Keratinocyte (primary cell): ENCODE results near the gene METTL27. TPM values are rescaled to one million over a fixed set of nuclear protein-coding genes. Genes with fewer than 3 reads are reported as not detected.

ENCODE experiments used
- DNase-seq: peaks from one replicate; pipeline ENCODE4 v3.0.0-alpha.2; 2011; ENCODE audit warnings: low read depth, missing footprints, low spot score
- FAIRE-seq: peaks from 2 replicates; lab custom pipeline; 2011; peaks lifted over from hg19 to GRCh38; lab: Jason Lieb, UNC
- H2AFZ ChIP-seq: 2 replicates; pipeline ENCODE4 v1.6.0; 2012; ENCODE audit warnings: low read length, control low read depth, inconsistent platforms; ENCODE audit not compliant: control insufficient read depth
- H3K27ac ChIP-seq: 2 replicates; pipeline ENCODE4 v1.5.1; 2011; ENCODE audit warnings: low read length; ENCODE audit not compliant: control insufficient read depth, insufficient read depth
- H3K27me3 ChIP-seq: 3 replicates; pipeline ENCODE4 v1.6.0; 2011; ENCODE audit warnings: low read length; ENCODE audit not compliant: control insufficient read depth, insufficient read depth; ENCODE audit errors: extremely low read depth
- H3K36me3 ChIP-seq, 2 experiments: 2 replicates in 1 of 2; 3 replicates in 1 of 2; pipeline ENCODE4 v1.5.1; 2011; ENCODE audit warnings: low read length in 2 of 2, mild to moderate bottlenecking in 1 of 2; ENCODE audit not compliant: control insufficient read depth in 2 of 2, insufficient read depth in 2 of 2; ENCODE audit errors: extremely low read depth in 1 of 2
- H3K4me1 ChIP-seq: 3 replicates; pipeline ENCODE4 v1.5.1; 2011; ENCODE audit warnings: low read length; ENCODE audit not compliant: control insufficient read depth, insufficient read depth; ENCODE audit errors: extremely low read depth
- H3K4me2 ChIP-seq: 3 replicates; pipeline ENCODE4 v1.6.0; 2011; ENCODE audit warnings: low read depth, low read length; ENCODE audit not compliant: control insufficient read depth, insufficient read depth; ENCODE audit errors: extremely low read depth
- H3K4me3 ChIP-seq, 3 experiments: fragments of 200-600 bp in 1 of 3; sonication (generic) in 1 of 3; 2 replicates in 2 of 3; 3 replicates in 1 of 3; pipeline ENCODE4 v1.5.1; 2011 to 2016; ENCODE audit warnings: low read length in 3 of 3, mild to moderate bottlenecking in 3 of 3, control low read depth in 2 of 3, inconsistent platforms in 1 of 3, low read depth in 1 of 3, mixed read lengths in 1 of 3, mixed run types in 1 of 3, moderate library complexity in 1 of 3; ENCODE audit not compliant: control insufficient read depth in 2 of 3, insufficient read depth in 2 of 3; ENCODE audit errors: extremely low read depth in 1 of 3
- H3K79me2 ChIP-seq: 2 replicates; pipeline ENCODE4 v1.6.0; 2012; ENCODE audit warnings: low read length; ENCODE audit not compliant: control insufficient read depth, insufficient read depth
- H3K9ac ChIP-seq: 3 replicates; pipeline ENCODE4 v1.6.0; 2011; ENCODE audit warnings: low read length; ENCODE audit not compliant: control insufficient read depth, insufficient read depth; ENCODE audit errors: extremely low read depth
- H3K9me1 ChIP-seq: 3 replicates; pipeline ENCODE4 v1.6.0; 2011; ENCODE audit warnings: low read length; ENCODE audit not compliant: control insufficient read depth, insufficient read depth; ENCODE audit errors: extremely low read depth
- H3K9me3 ChIP-seq: 2 replicates; pipeline ENCODE4 v1.5.1; 2012; ENCODE audit warnings: low read depth, low read length; ENCODE audit not compliant: control insufficient read depth
- H4K20me1 ChIP-seq: 3 replicates; pipeline ENCODE4 v1.6.0; 2011; ENCODE audit warnings: low read length; ENCODE audit not compliant: control insufficient read depth, insufficient read depth; ENCODE audit errors: extremely low read depth
- EZH2 ChIP-seq: IDR thresholded peaks from one replicate; pipeline ENCODE4 v1.6.1; 2012; ENCODE audit warnings: inconsistent platforms, mild to moderate bottlenecking, low read length, moderate library complexity
- dilution Hi-C: fragments of 300-500 bp; cut with MboI; formaldehyde crosslinking; loops from one replicate; pipeline ENCODE4 v1.7.0; 2020; ENCODE audit warnings: low sequenced_read_pairs; ENCODE audit not compliant: extremely low pct_ligation_motif_present
- polyA plus RNA-seq, 5 experiments: library from polyadenylated mRNA; depleted of rRNA in 3 of 5; stranded (reverse) in 3 of 5; stranded (forward) in 1 of 5; unstranded in 1 of 5; fragments of >200 nt; gene quantifications; 1 replicate in 1 of 5; 2 replicates in 3 of 5; 3 replicates in 1 of 5; pipeline versions ENCODE4 v1.2.1 to v1.2.3, GENCODE V29; 2011 to 2012; ENCODE audit warnings: missing spikeins in 2 of 5, low read depth in 1 of 5, low replicate concordance in 1 of 5
- TF ChIP-seq, protein P1 (sequence below), 3 experiments: IDR thresholded peaks in 1 of 3; conservative IDR thresholded peaks in 1 of 3; optimal IDR thresholded peaks in 1 of 3; 2 replicates in 2 of 3; 3 replicates in 1 of 3; pipeline versions ENCODE3 to v1.5.1; 2011; ENCODE audit warnings: low read length in 3 of 3, mild to moderate bottlenecking in 3 of 3, moderate library complexity in 2 of 3, control low read depth in 1 of 3, inconsistent platforms in 1 of 3; ENCODE audit not compliant: insufficient read depth in 2 of 3; ENCODE audit errors: extremely low read depth in 1 of 3

METTL27 gene
- polyA plus RNA-seq, 1 donor (not counting 4 experiments of a cell fraction or from before 2014, with no cell fraction given): 0.90 TPM

DNA sequence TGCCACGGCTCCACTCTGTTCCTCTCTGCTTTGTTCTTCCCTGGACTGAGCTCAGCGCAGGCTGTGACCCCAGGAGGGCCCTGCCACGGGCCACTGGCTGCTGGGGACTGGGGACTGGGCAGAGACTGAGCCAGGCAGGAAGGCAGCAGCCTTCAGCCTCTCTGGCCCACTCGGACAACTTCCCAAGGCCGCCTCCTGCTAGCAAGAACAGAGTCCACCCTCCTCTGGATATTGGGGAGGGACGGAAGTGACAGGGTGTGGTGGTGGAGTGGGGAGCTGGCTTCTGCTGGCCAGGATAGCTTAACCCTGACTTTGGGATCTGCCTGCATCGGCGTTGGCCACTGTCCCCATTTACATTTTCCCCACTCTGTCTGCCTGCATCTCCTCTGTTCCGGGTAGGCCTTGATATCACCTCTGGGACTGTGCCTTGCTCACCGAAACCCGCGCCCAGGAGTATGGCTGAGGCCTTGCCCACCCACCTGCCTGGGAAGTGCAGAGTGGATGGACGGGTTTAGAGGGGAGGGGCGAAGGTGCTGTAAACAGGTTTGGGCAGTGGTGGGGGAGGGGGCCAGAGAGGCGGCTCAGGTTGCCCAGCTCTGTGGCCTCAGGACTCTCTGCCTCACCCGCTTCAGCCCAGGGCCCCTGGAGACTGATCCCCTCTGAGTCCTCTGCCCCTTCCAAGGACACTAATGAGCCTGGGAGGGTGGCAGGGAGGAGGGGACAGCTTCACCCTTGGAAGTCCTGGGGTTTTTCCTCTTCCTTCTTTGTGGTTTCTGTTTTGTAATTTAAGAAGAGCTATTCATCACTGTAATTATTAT, 10.3 kb downstream of the METTL27 start:
- Histone ChIP-seq H3K36me3 (no peaks in the 10 kb centered on the region), H3K9me1 (no peaks in the 10 kb centered on the region), H3K27me3 (no peaks in the 10 kb centered on the region), H3K27ac (peak overlapping the region; percentile 36), H3K4me3 (peak overlapping the region in 2 of 3 experiments; percentile 35 to 36), H3K9me3 (no peaks in the 10 kb centered on the region), H2AFZ (peak overlapping the region; percentile 56), H4K20me1 (no peaks in the 10 kb centered on the region), H3K9ac (peak overlapping the region; percentile 44), H3K4me2 (peak overlapping the region; percentile 60), H3K4me1 (peaks cover 59% of the 10 kb centered on the region), H3K79me2 (no peaks in the 10 kb centered on the region)
- no peak for TF ChIP-seq EZH2
- dilution Hi-C loops: no loop called here
- FAIRE-seq (no peak), DNase-seq (no peak)

DNA sequence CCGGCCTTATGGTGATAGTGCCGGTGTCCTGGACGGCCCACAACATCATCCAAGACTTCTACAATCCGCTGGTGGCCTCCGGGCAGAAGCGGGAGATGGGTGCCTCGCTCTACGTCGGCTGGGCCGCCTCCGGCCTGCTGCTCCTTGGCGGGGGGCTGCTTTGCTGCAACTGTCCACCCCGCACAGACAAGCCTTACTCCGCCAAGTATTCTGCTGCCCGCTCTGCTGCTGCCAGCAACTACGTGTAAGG, 10.8 kb downstream of the METTL27 start:
- dilution Hi-C loops: no loop called here
- Histone ChIP-seq H3K79me2 (no peaks in the 10 kb centered on the region), H2AFZ (no peak overlapping the region), H3K9me3 (no peaks in the 10 kb centered on the region), H3K4me2 (peak overlapping the region; percentile 60), H3K9ac (peak overlapping the region; percentile 44), H3K9me1 (no peaks in the 10 kb centered on the region), H3K36me3 (no peaks in the 10 kb centered on the region), H3K4me3 (peak overlapping the region in 2 of 3 experiments; percentile 4 to 36), H3K27ac (no peak overlapping the region), H3K4me1 (peaks cover 59% of the 10 kb centered on the region), H3K27me3 (no peaks in the 10 kb centered on the region), H4K20me1 (no peaks in the 10 kb centered on the region)
- DNase-seq (no peak), FAIRE-seq (no peak)
- TF ChIP-seq EZH2: no peak
- TF ChIP-seq, protein P1, sequence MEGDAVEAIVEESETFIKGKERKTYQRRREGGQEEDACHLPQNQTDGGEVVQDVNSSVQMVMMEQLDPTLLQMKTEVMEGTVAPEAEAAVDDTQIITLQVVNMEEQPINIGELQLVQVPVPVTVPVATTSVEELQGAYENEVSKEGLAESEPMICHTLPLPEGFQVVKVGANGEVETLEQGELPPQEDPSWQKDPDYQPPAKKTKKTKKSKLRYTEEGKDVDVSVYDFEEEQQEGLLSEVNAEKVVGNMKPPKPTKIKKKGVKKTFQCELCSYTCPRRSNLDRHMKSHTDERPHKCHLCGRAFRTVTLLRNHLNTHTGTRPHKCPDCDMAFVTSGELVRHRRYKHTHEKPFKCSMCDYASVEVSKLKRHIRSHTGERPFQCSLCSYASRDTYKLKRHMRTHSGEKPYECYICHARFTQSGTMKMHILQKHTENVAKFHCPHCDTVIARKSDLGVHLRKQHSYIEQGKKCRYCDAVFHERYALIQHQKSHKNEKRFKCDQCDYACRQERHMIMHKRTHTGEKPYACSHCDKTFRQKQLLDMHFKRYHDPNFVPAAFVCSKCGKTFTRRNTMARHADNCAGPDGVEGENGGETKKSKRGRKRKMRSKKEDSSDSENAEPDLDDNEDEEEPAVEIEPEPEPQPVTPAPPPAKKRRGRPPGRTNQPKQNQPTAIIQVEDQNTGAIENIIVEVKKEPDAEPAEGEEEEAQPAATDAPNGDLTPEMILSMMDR (optimal IDR thresholded peaks at IDR 0.05 in 1 of 3, IDR thresholded peaks at IDR 0.05 in 1 of 3, conservative IDR thresholded peaks at IDR 0.05 in 1 of 3; ENCODE audit: extremely low read depth in 1 of 3, insufficient read depth in 2 of 3, low read length in 3 of 3): no peak
